Activated gamma-delta T cell (primary cell): ENCODE data around the gene SLC35F3.
"Not testable (repeated sequence)": the region's sequence is repeated elsewhere in the genome, so short reads cannot be mapped to it uniquely, and the experiment has no call there.

Experiments
- DNase-seq: peaks from one replicate; lab custom pipeline; 2025; lab: John Stamatoyannopoulos, UW
- total RNA-seq, 2 donors: gene quantifications; one replicate each; lab custom pipeline; 2026; lab: John Stamatoyannopoulos, UW

Gene SLC35F3
- total RNA-seq: 0.05 to 1.3 reads per million in 2 donors

GRCh38 chr1:233904633-233905415 lies at the start of gene SLC35F3:
SLC35F3 (plus strand) TSS chr1:233904676.
- no peak for DNase-seq

- no peak for DNase-seq
Observed at GRCh38 chr1:233859446-233859845, 45.0 kb upstream of the SLC35F3 start.

GRCh38 chr1:233863901-233864545 lies 40.5 kb upstream of the SLC35F3 start:
- DNase-seq: no peak

- no peak for DNase-seq
Observed at GRCh38 chr1:233864578-233864977, 39.9 kb upstream of the SLC35F3 start.

DNA sequence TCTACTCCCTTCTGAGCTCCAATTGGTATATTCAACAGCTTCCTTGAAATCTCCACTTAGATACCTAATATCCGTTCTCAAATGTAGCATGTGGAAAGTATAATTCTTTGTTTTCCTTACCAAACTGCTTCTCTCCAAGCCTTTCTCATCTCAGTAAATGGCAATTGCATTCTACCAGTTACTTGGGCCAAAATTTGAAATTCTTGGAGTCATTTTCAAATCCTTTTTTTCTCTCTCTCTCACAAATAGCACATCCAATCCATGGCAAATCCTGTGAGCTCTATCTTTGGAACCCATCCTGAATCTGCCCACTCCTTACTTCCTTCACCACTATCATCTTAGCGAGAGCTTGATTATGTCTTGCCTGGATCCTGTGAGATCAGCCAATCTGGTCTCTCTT lies 39.3 kb upstream of the SLC35F3 start:
- DNase-seq: no peak

GRCh38 chr1:233865902-233866301 lies 38.6 kb upstream of the SLC35F3 start:
- no peak for DNase-seq

GRCh38 chr1:233867028-233867427 lies 37.4 kb upstream of the SLC35F3 start:
- DNase-seq: no peak

DNA sequence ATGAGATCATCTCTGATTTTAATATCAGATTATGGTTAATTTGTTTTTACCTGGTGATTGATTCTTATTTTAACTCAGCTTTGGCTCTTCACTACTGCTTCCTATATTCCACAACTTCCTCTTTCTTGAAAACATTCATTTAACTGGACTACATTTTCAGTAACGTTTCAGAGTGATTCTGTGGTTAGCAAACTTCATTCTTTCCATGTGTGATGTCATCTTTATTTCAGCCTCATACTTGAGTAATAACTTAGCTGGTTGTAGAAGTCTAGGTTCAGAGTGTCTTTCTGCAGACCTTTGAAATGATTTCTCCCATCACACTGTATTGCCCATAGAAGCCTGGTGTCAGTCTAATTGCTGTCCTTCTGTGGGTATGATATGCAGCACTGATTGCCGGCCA lies 36.0 kb upstream of the SLC35F3 start:
- DNase-seq: no peak

DNA sequence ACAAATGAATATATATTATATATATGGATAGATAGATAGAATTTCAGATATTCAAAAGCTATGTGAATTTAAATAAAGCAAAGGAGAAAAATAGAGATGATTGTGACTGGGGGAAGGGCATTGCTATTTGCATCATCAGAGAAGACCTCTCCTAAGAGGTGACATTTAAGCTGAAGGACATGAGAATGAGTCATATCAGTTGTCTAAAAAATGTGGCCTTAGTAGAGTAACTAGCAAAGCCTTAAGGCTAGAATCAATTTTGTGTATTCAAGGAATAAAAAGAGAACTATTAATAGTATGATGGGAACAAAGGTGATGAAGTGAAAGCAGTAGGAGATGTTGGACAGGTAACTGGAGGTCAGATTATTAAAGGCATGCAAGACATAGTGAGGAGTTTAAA lies 34.8 kb upstream of the SLC35F3 start:
- no peak for DNase-seq

GRCh38 chr1:233873666-233874065 lies 30.8 kb upstream of the SLC35F3 start:
- no peak for DNase-seq

- no peak for DNase-seq
Observed at GRCh38 chr1:233879841-233880240, 24.6 kb upstream of the SLC35F3 start.

- no peak for DNase-seq
Observed at GRCh38 chr1:233883671-233884070, 20.8 kb upstream of the SLC35F3 start.

- no peak for DNase-seq
Observed at GRCh38 chr1:233884461-233885151, 19.9 kb upstream of the SLC35F3 start.

GRCh38 chr1:233885196-233885920 lies 19.1 kb upstream of the SLC35F3 start:
- DNase-seq: no peak

DNA sequence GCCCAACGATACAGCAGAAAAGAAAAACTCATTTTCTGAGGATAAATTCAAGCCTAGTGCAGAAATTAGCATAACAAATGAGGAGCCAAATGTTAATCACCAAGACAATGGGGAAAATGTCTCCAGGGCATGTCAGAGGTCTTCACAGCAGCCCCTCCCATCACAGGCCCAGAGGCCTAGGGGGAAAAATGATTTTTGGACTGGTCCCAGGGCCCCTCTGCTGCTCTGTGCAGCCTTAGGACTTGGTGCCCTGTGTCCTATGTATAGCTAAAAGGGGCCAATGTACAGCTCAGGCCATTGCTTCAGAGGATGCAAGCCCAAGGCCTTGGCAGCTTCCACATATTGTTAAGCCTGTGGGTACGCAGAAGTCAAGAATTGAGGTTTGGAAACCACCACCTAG lies 13.3 kb upstream of the SLC35F3 start:
- DNase-seq: not testable (repeated sequence)

DNA sequence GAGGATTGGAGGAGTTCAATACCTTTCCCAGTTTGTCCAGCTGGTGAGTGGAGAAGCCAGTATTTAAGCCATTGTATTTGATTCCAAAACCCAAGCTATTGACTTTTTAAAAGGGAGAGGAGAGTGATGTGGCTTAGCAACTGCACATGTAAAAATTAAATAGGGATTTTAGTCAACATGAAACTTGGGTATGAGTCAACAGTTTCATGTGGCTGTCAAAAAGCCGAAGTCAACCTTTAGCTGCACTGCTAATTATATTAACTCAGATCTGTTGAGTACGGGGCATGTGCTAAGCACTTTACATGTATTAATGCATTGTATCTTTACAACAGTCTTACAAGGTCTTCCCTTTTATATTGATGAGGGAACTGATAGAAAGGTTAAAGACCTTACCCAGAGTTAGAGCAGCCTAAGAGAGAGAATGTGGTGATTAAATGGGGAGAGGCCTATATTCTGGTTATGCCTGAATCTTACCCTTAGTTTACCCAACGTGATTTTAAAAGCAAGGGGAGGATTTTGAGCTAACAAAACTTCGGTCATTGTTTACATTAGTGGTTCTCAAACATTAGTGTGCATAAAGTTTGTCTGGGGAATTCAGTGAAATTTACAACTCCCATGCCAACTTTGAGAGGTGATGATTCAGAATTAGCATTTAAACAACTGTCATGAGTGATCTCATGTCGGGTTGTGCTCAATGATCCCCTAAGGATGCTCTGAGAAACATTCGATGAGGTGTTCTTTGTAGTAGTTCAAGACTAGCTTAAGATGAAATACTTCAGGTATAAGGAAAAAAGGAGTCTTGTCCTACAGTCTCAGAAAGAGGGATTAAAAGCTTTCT lies 6.9 kb upstream of the SLC35F3 start:
- DNase-seq: no peak

GRCh38 chr1:233901495-233901894 lies 3.0 kb upstream of the SLC35F3 start:
- no peak for DNase-seq

GRCh38 chr1:233905416-233906051 lies 1.1 kb downstream of the SLC35F3 start:
- DNase-seq: no peak

- no peak for DNase-seq
Observed at GRCh38 chr1:233907151-233907550, 2.7 kb downstream of the SLC35F3 start.

GRCh38 chr1:233908092-233908491 lies 3.6 kb downstream of the SLC35F3 start:
- no peak for DNase-seq

GRCh38 chr1:233909195-233909594 lies 4.7 kb downstream of the SLC35F3 start:
- no peak for DNase-seq
